Ishikawa (cell line): ENCODE data around the gene SEC31A.

Experiments
- CEBPB ChIP-seq: IDR thresholded peaks from 2 replicates; pipeline ENCODE4 v1.6.1; 2012
- CREB1 ChIP-seq: IDR thresholded peaks from 2 replicates; pipeline ENCODE4 v1.6.1; 2012; ENCODE audit warnings: low read depth
- EGR1 ChIP-seq: IDR thresholded peaks from 2 replicates; pipeline ENCODE4 v1.6.1; 2012
- EP300 ChIP-seq: IDR thresholded peaks from 2 replicates; pipeline ENCODE4 v1.6.1; 2012; ENCODE audit warnings: borderline replicate concordance
- FOXM1 ChIP-seq: IDR thresholded peaks from 2 replicates; pipeline ENCODE4 v1.6.1; 2012; ENCODE audit warnings: low read depth, borderline replicate concordance
- MAX ChIP-seq: IDR thresholded peaks from 2 replicates; pipeline ENCODE4 v1.6.1; 2012
- NFIC ChIP-seq: IDR thresholded peaks from 2 replicates; pipeline ENCODE4 v1.6.1; 2012
- RAD21 ChIP-seq: IDR thresholded peaks from 2 replicates; pipeline ENCODE4 v1.6.1; 2012; ENCODE audit warnings: low read depth
- REST ChIP-seq: IDR thresholded peaks from 2 replicates; pipeline ENCODE4 v1.6.1; 2012; ENCODE audit warnings: low read depth, mild to moderate bottlenecking
- TAF1 ChIP-seq: IDR thresholded peaks from 2 replicates; pipeline ENCODE4 v1.6.1; 2012; ENCODE audit warnings: low read depth, mild to moderate bottlenecking
- TCF12 ChIP-seq: IDR thresholded peaks from 2 replicates; pipeline ENCODE4 v1.6.1; 2012; ENCODE audit warnings: low read depth
- TEAD4 ChIP-seq: IDR thresholded peaks from 2 replicates; pipeline ENCODE4 v1.6.1; 2012
- USF1 ChIP-seq: IDR thresholded peaks from 2 replicates; pipeline ENCODE4 v1.6.1; 2012
- YY1 ChIP-seq: IDR thresholded peaks from 2 replicates; pipeline ENCODE4 v1.6.1; 2012; ENCODE audit warnings: low read depth
- ZBTB7A ChIP-seq: IDR thresholded peaks from 2 replicates; pipeline ENCODE4 v1.6.1; 2012; ENCODE audit warnings: low read depth

Gene SEC31A

GRCh38 chr4:82833696-82834313, 57.1 kb downstream of the SEC31A start:
- TF ChIP-seq EP300 (no peak), TAF1 (no peak), CREB1 (no peak), TEAD4 (no peak), FOXM1 (no peak), USF1 (no peak), REST (no peak), YY1 (no peak), CEBPB (no peak), EGR1 (no peak), RAD21 (no peak), ZBTB7A (no peak), NFIC (no peak), MAX (no peak)

- no peak for TF ChIP-seq TEAD4
- no peak for TF ChIP-seq MAX
- TF ChIP-seq ZBTB7A: no peak
Observed at GRCh38 chr4:82825425-82825824, 65.5 kb downstream of the SEC31A start.

GRCh38 chr4:82823062-82823461, 67.9 kb downstream of the SEC31A start:
- no peak for TF ChIP-seq EGR1
- no peak for TF ChIP-seq CEBPB
- TF ChIP-seq TAF1: no peak
- TF ChIP-seq MAX: no peak
- TF ChIP-seq EP300: no peak

- TF ChIP-seq YY1: no peak
- no peak for TF ChIP-seq MAX
- TF ChIP-seq EP300: no peak
Observed at GRCh38 chr4:82820689-82821088, 70.3 kb downstream of the SEC31A start.

- no peak for TF ChIP-seq TEAD4
Observed at GRCh38 chr4:82818664-82819662, 72.0 kb downstream of the SEC31A start.

- TF ChIP-seq CEBPB (no peak), USF1 (no peak), RAD21 (no peak), MAX (no peak), TCF12 (no peak), YY1 (no peak), ZBTB7A (no peak), FOXM1 (no peak), NFIC (no peak), CREB1 (no peak), REST (no peak), TEAD4 (no peak), TAF1 (no peak), EGR1 (no peak), EP300 (no peak)
Observed at GRCh38 chr4:82814034-82814433, 76.9 kb downstream of the SEC31A start.
